H9 (cell line): ENCODE results near the gene MRPL36. TPM values are rescaled to one million over a fixed set of nuclear protein-coding genes. Genes with fewer than 3 reads are reported as not detected.

Experiments
- DNase-seq: peaks from one replicate; pipeline ENCODE4 v3.0.0-alpha.2; 2017
- H2AFZ ChIP-seq: one replicate; pipeline ENCODE4 v1.6.1; 2013; ENCODE audit warnings: mild to moderate bottlenecking, low read length, control low read depth, moderate library complexity
- H2AK5ac ChIP-seq: 2 replicates; pipeline ENCODE4 v1.6.1; 2013; ENCODE audit warnings: low read length, control low read depth, mixed read lengths; ENCODE audit not compliant: insufficient read length
- H2BK120ac ChIP-seq: one replicate; pipeline ENCODE4 v1.6.1; 2013; ENCODE audit warnings: low read depth, mild to moderate bottlenecking, low read length, control low read depth, inconsistent platforms; ENCODE audit not compliant: poor library complexity, severe bottlenecking
- H2BK12ac ChIP-seq: 2 replicates; pipeline ENCODE4 v1.6.1; 2013; ENCODE audit warnings: low read length, control low read depth, mixed read lengths, low read depth; ENCODE audit not compliant: insufficient read length
- H2BK15ac ChIP-seq: 2 replicates; pipeline ENCODE4 v1.6.1; 2013; ENCODE audit warnings: low read depth, low read length, control low read depth
- H2BK20ac ChIP-seq: one replicate; pipeline ENCODE4 v1.6.1; 2013; ENCODE audit warnings: low read depth, mild to moderate bottlenecking, low read length, control low read depth, inconsistent platforms; ENCODE audit not compliant: poor library complexity, severe bottlenecking
- H2BK5ac ChIP-seq: 2 replicates; pipeline ENCODE4 v1.6.1; 2013; ENCODE audit warnings: low read length, control low read depth, mixed read lengths; ENCODE audit not compliant: insufficient read length
- H3K14ac ChIP-seq: 2 replicates; pipeline ENCODE4 v1.6.1; 2013; ENCODE audit warnings: low read length, control low read depth; ENCODE audit not compliant: insufficient read depth
- H3K18ac ChIP-seq: 2 replicates; pipeline ENCODE4 v1.6.1; 2013; ENCODE audit warnings: low read depth, mild to moderate bottlenecking, mixed read lengths, low read length, control low read depth; ENCODE audit not compliant: insufficient read length
- H3K23ac ChIP-seq: 2 replicates; pipeline ENCODE4 v1.6.1; 2013; ENCODE audit warnings: low read length, control low read depth, mixed read lengths, low read depth; ENCODE audit not compliant: insufficient read length
- H3K23me2 ChIP-seq: 2 replicates; pipeline ENCODE4 v1.6.1; 2013; ENCODE audit warnings: low read depth, mild to moderate bottlenecking, mixed read lengths, low read length, control low read depth; ENCODE audit not compliant: insufficient read length, poor library complexity, severe bottlenecking
- H3K27ac ChIP-seq: 2 replicates; pipeline ENCODE4 v1.5.1; 2013; ENCODE audit warnings: low read length, control low read depth, mixed read lengths, low read depth; ENCODE audit not compliant: insufficient read length
- H3K27me3 ChIP-seq: 2 replicates; pipeline ENCODE4 v1.6.1; 2013; ENCODE audit warnings: low read length, control low read depth, inconsistent platforms; ENCODE audit not compliant: insufficient read depth
- H3K4ac ChIP-seq: 2 replicates; pipeline ENCODE4 v1.6.1; 2013; ENCODE audit warnings: low read depth, mild to moderate bottlenecking, control low read depth, inconsistent platforms, low read length, moderate library complexity
- H3K4me1 ChIP-seq: 2 replicates; pipeline ENCODE4 v1.6.1; 2013; ENCODE audit warnings: low read length, control low read depth, inconsistent platforms; ENCODE audit not compliant: insufficient read depth
- H3K4me2 ChIP-seq: 2 replicates; pipeline ENCODE4 v1.6.1; 2013; ENCODE audit warnings: low read length, control low read depth, mixed read lengths; ENCODE audit not compliant: insufficient read length, insufficient read depth
- H3K56ac ChIP-seq: 2 replicates; pipeline ENCODE4 v1.6.1; 2013; ENCODE audit warnings: low read depth, mild to moderate bottlenecking, mixed read lengths, low read length, control low read depth; ENCODE audit not compliant: insufficient read length
- H3K79me1 ChIP-seq: 2 replicates; pipeline ENCODE4 v1.6.1; 2013; ENCODE audit warnings: low read depth, mild to moderate bottlenecking, moderate library complexity, low read length, control low read depth, inconsistent platforms; ENCODE audit not compliant: insufficient read depth, poor library complexity, severe bottlenecking
- H3K79me2 ChIP-seq: 2 replicates; pipeline ENCODE4 v1.6.1; 2013; ENCODE audit warnings: low read length, control low read depth, inconsistent platforms; ENCODE audit not compliant: insufficient read depth
- H3K9ac ChIP-seq: 2 replicates; pipeline ENCODE4 v1.6.1; 2013; ENCODE audit warnings: low read length, control low read depth, mixed read lengths; ENCODE audit not compliant: insufficient read length; ENCODE audit errors: extremely low read depth
- H3K9me3 ChIP-seq: one replicate; pipeline ENCODE4 v1.6.1; 2013; ENCODE audit warnings: low read depth, low read length, inconsistent platforms; ENCODE audit not compliant: control insufficient read depth
- H3T11ph ChIP-seq: one replicate; pipeline ENCODE4 v1.6.1; 2013; ENCODE audit warnings: mild to moderate bottlenecking, low read length, control low read depth, inconsistent platforms
- H4K20me1 ChIP-seq: one replicate; pipeline ENCODE4 v1.6.1; 2013; ENCODE audit not compliant: control insufficient read depth, insufficient read length, insufficient read depth
- H4K5ac ChIP-seq: 2 replicates; pipeline ENCODE4 v1.6.1; 2013; ENCODE audit warnings: low read depth, mild to moderate bottlenecking, mixed read lengths, low read length, control low read depth; ENCODE audit not compliant: insufficient read length
- H4K8ac ChIP-seq: replicated peaks from 2 replicates; pipeline ENCODE4 v1.6.1; 2013; ENCODE audit warnings: low read length, control low read depth, mixed read lengths, low read depth; ENCODE audit not compliant: insufficient read length
- H4K91ac ChIP-seq: 2 replicates; pipeline ENCODE4 v1.6.1; 2013; ENCODE audit warnings: low read depth, mild to moderate bottlenecking, moderate library complexity, mixed read lengths, low read length, control low read depth; ENCODE audit not compliant: insufficient read length
- H3K27ac Mint-ChIP-seq, 3 experiments: 2 replicates in 2 of 3; 3 replicates in 1 of 3; pipeline ENCODE4 v1.8.0; 2020 to 2021; ENCODE audit warnings: mixed read lengths in 3 of 3, mild to moderate bottlenecking in 1 of 3, moderate library complexity in 1 of 3
- H3K27me3 Mint-ChIP-seq: 2 replicates; pipeline ENCODE4 v1.8.0; 2021; ENCODE audit warnings: low read depth, mild to moderate bottlenecking, moderate library complexity, mixed read lengths
- H3K36me3 Mint-ChIP-seq, 3 experiments: 2 replicates in 2 of 3; 3 replicates in 1 of 3; pipeline ENCODE4 v1.8.0; 2020 to 2021; ENCODE audit warnings: low read depth in 3 of 3, mixed read lengths in 3 of 3; ENCODE audit not compliant: insufficient read depth in 1 of 3
- H3K4me1 Mint-ChIP-seq, 2 experiments: 2 replicates each; pipeline ENCODE4 v1.8.0; 2020; ENCODE audit warnings: mixed read lengths in 2 of 2
- H3K4me3 Mint-ChIP-seq, 2 experiments: 2 replicates in 1 of 2; 3 replicates in 1 of 2; pipeline ENCODE4 v1.8.0; 2020 to 2021; ENCODE audit warnings: mild to moderate bottlenecking in 2 of 2, mixed read lengths in 2 of 2, moderate library complexity in 1 of 2
- H3K9me3 Mint-ChIP-seq, 2 experiments: 2 replicates in 1 of 2; 3 replicates in 1 of 2; pipeline ENCODE4 v1.8.0; 2020; ENCODE audit warnings: mild to moderate bottlenecking in 2 of 2, mixed read lengths in 2 of 2, moderate library complexity in 1 of 2
- CTCF ChIP-seq: fragments of 200-600 bp; sonication (generic); conservative IDR thresholded peaks from 3 replicates; pipeline ENCODE4 v1.8.0; 2021; ENCODE audit warnings: antibody characterized with exemption, mild to moderate bottlenecking
- WGBS: extraction: QIAGEN DNeasy Blood & Tissue Kit; methylation state at CpG from one replicate; pipeline ENCODE4 v1.1.7; 2013; ENCODE audit warnings: missing lambda C conversion rate, low lambda C conversion rate, mixed read lengths; ENCODE audit not compliant: insufficient read length; ENCODE audit errors: extremely low coverage; 5-methylcytosine and 5-hydroxymethylcytosine counted together
- total RNA-seq: library from RNA; stranded (reverse); gene quantifications from 2 replicates; pipeline ENCODE4 v1.2.1, GENCODE V29; 2021

Gene MRPL36
- total RNA-seq, 1 experiment from 2014 or later, result 67.3 TPM

GRCh38 chr5:1785984-1786383 is 13.7 kb downstream of the MRPL36 start:
- Histone ChIP-seq H2BK12ac (no peak overlapping the region), H3K23ac (no peak overlapping the region), H3K27ac (no peak overlapping the region), H4K8ac (no peak overlapping the region), H3K4me1 (peaks cover 3% of the 10 kb centered on the region; the same call in 1 of the 2 replicates), H3K14ac (no peak overlapping the region), H3T11ph (no peak overlapping the region), H2BK5ac (no peak overlapping the region), H2BK15ac (no peak overlapping the region), H3K27me3 (no peaks in the 10 kb centered on the region), H3K56ac (no peak overlapping the region), H2BK20ac (no peak overlapping the region), H3K79me1 (no peaks in the 10 kb centered on the region), H3K9me3 (no peaks in the 10 kb centered on the region), H3K79me2 (no peaks in the 10 kb centered on the region), H2AK5ac (no peak overlapping the region), H4K91ac (no peak overlapping the region), H3K23me2 (peaks cover 2% of the 10 kb centered on the region), H2BK120ac (no peak overlapping the region), H4K5ac (no peak overlapping the region), H2AFZ (no peak overlapping the region), H3K9ac (no peak overlapping the region), H4K20me1 (no peaks in the 10 kb centered on the region), H3K4ac (no peak overlapping the region), H3K18ac (no peak overlapping the region), H3K4me2 (no peak overlapping the region)
- peaks cover 20 to 23% of the 10 kb centered on the region in 2 experiments for H3K4me1 Mint-ChIP-seq
- H3K27ac Mint-ChIP-seq, result no peak overlapping the region
- no peaks in the 10 kb centered on the region for H3K36me3 Mint-ChIP-seq
- no peak for DNase-seq
- no peak overlapping the region for H3K4me3 Mint-ChIP-seq
- TF ChIP-seq CTCF, result no peak
- no peaks in the 10 kb centered on the region; the same call in 1 of the 2 replicates for H3K27me3 Mint-ChIP-seq
- no peaks in the 10 kb centered on the region; a peak in 1 of 5 replicates for H3K9me3 Mint-ChIP-seq
- WGBS, result no CpG with 5 or more reads among the region's 13 CpGs
